ENCODE measurements around the gene SERPINB2.
"Not testable (repeated sequence)": the region's sequence is repeated elsewhere in the genome, so short reads cannot be mapped to it uniquely, and the experiment has no call there.

SERPINB2 gene

DNA sequence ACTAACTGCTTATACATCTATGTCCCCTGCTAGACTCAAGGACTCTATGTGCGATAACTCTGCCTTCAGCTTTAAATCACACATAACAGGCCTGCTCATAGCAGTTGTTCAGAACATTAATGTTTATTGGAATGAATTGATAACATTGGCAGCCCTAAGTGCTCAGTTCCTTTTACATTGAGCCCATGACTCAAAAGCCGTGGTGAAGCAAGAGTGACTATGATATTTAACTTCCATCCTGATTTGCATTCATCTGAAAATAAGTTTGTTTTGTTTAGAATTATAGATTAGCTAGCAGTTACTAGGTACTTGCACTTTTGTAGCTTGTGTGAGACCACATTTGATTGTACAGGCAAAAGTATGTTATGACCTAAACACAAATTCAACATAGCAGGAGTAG lies 34.5 kb downstream of the SERPINB2 start:
- H3K4me3 ChIP-seq (replicated peaks in 1 of 2; ENCODE audit: low read depth in 2 of 2, low read length in 2 of 2): no peak overlapping the region
- TF ChIP-seq, protein P1, sequence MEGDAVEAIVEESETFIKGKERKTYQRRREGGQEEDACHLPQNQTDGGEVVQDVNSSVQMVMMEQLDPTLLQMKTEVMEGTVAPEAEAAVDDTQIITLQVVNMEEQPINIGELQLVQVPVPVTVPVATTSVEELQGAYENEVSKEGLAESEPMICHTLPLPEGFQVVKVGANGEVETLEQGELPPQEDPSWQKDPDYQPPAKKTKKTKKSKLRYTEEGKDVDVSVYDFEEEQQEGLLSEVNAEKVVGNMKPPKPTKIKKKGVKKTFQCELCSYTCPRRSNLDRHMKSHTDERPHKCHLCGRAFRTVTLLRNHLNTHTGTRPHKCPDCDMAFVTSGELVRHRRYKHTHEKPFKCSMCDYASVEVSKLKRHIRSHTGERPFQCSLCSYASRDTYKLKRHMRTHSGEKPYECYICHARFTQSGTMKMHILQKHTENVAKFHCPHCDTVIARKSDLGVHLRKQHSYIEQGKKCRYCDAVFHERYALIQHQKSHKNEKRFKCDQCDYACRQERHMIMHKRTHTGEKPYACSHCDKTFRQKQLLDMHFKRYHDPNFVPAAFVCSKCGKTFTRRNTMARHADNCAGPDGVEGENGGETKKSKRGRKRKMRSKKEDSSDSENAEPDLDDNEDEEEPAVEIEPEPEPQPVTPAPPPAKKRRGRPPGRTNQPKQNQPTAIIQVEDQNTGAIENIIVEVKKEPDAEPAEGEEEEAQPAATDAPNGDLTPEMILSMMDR (IDR thresholded peaks at IDR 0.05; ENCODE audit: low read depth, low read length): no peak
- no peak for DNase-seq (ENCODE audit: low read depth in 2 of 2)

DNA sequence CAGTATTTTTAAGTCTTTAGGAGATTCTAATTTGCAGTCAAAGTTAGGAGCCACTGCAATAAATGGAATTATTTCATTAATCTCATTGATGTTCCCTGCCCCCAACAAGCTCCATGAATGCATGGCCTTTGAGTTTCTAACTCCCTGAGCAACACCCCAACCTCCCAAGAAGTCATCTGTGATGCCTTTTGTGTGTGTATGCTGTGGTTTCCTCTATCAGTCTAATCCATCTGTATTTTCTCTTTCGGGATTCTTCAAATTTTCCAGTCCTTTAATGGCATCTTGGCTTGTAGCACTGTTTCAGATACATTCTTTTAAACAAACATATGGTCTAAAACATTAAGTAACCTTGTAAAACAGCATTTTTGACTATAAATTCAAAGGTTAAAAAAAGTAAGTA lies 37.0 kb downstream of the SERPINB2 start:
- DNase-seq (ENCODE audit: low read depth in 2 of 2): peak in 1 of 2 donors; percentile 17
- no peak overlapping the region for H3K4me3 ChIP-seq (replicated peaks in 1 of 2; ENCODE audit: low read depth in 2 of 2, low read length in 2 of 2)
- TF ChIP-seq, protein P1 (IDR thresholded peaks at IDR 0.05; ENCODE audit: low read depth, low read length): no peak

DNA sequence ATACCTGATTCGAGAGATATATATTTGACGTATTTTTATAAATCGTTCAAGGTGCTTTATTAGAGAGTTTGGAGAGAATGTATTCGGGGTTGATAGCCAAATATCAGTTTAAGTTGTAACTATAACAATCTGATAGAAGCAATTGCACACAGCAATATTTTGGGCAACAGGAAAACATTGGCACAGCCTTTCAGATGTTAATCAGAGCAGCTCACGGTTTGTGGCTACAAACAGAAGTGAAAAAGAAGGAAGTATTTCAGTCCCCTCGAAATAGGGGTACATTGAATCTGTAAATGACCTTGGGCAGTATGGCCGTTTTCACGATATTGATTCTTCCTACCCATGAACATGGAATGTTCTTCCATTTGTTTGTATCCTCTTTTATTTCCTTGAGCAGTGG lies 40.8 kb downstream of the SERPINB2 start:
- no peak overlapping the region for H3K4me3 ChIP-seq (replicated peaks in 1 of 2; ENCODE audit: low read depth in 2 of 2, low read length in 2 of 2)
- DNase-seq (ENCODE audit: low read depth in 2 of 2): no peak
- TF ChIP-seq, protein P1 (IDR thresholded peaks at IDR 0.05; ENCODE audit: low read depth, low read length): no peak

DNA sequence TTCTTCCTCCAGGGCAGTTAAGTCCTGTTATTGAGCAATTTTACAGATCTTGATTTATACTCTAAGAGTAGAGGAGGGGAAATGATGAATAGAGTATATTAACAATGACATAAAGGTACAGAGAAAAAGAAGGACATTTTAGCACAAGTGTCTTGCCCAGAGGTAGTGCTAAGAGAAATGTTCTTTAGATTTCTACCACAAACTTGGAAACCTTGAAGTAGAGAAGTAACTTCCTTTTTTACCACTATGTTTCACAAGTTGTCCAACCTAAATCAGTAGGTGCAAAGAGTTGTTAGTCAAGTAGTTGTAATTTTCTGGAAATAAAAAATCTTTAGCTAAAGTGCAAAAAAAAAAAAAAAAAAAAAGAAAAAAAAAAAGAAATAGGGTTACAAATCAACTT lies 41.9 kb downstream of the SERPINB2 start:
- not testable (repeated sequence) for DNase-seq (ENCODE audit: low read depth in 2 of 2); H3K4me3 ChIP-seq (replicated peaks in 1 of 2; ENCODE audit: low read depth in 2 of 2, low read length in 2 of 2)

DNA sequence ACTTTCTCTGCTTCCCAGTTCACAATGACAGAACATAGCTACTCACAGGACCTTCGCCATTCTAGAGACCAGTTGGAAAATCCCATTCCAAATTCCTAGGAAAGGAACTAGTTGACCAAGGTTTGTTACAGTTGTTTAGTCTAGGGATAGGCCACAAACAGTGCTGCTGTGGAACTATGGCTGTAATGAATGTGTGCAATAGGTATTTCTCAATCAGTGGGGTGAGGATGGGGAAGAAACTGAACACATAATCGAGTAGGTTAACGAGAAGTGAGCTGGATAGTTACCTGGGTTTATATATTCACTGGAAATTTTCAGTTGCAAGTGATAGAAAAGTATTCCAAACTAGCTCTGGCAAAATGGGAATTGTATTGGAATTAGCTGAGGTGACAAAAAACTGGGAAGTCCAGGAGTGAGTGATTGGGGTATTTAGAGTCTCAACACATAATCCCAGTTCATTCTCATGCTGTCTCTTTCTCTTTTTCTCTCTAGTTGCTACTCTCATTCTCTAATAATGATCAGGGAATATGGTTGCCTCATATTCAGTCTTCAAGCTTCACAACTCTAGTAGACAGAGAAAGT lies 43.4 kb downstream of the SERPINB2 start:
- TF ChIP-seq, protein P1 (IDR thresholded peaks at IDR 0.05; ENCODE audit: low read depth, low read length): no peak
- no peak for DNase-seq (ENCODE audit: low read depth in 2 of 2)
- H3K4me3 ChIP-seq (replicated peaks in 1 of 2; ENCODE audit: low read depth in 2 of 2, low read length in 2 of 2): no peak overlapping the region

DNA sequence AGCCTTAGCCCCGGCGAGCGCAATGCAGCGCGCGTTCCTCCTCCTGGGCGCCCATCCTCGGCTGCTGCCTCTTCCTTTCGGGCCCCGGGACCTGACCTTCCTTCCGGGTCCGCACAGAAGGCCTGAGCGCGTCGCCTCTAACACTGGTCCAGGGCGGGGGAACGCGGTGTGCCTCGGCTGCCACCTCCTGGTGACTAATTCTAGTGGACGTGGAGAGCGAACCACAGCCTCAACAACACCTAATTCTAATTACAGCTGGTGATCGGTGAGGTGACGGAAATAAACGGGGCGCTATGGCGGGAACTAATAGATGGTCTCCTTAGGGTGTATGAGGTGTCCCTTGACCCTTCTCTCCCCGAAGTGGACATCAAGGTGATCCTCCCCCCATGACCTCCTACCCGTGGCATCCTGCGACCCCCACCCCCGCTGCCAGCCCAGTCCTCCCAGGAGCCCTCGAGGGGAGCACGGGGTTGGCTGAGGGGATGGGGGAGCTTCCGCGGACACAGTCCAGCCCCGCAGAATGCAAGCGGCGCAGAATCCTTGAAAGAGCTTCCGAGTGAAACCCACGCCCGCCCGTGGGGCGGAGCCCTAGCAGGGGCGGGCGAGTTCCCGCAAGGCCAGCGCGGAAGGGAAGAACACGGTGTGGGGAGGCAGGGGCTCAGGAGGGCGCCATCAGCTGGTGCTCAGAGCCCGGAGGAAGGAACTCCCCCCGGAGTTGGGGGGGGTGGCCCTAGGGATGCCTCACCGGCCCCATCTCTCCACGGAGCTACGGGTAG lies 48.8 kb downstream of the SERPINB2 start:
- TF ChIP-seq, protein P1 (IDR thresholded peaks at IDR 0.05; ENCODE audit: low read depth, low read length): peak; percentile 71
- peak; percentile 68 to 74 for DNase-seq (ENCODE audit: low read depth in 2 of 2)
- H3K4me3 ChIP-seq (replicated peaks in 1 of 2; ENCODE audit: low read depth in 2 of 2, low read length in 2 of 2): peak overlapping the region; percentile 57 to 67

DNA sequence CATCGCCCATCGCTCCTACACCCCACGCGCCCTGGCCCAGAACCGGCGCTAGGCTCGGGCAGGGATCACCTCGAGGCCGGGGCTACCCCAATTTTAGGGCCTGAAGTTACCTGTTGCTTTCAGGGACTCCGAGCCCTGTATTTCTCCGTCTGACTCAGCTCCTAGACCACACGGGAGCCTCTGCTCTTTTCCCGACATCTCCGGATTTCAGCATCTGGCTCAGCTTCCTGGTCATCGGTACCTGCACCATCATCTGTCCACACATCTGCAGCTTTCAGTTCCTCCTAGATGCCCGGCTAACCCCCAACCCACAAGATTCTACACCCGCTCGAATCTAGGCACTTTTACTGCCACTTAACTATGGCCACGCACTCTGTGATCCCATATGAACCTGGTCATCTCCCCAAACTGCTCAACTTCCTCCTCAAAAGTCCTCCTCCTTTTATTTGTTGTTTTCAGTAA lies 49.5 kb downstream of the SERPINB2 start:
- TF ChIP-seq, protein P1 (IDR thresholded peaks at IDR 0.05; ENCODE audit: low read depth, low read length): no peak

More for the DNA sequence above, 49.5 kb downstream of the SERPINB2 start:
- peak overlapping the region; percentile 57 to 67 for H3K4me3 ChIP-seq (replicated peaks in 1 of 2; ENCODE audit: low read depth in 2 of 2, low read length in 2 of 2)
- DNase-seq (ENCODE audit: low read depth in 2 of 2): no peak
